Uterus (tissue), 2 donors: Measurements from ENCODE around the gene FRMD5.

Experiments
- POLR2A ChIP-seq, 2 donors: fragments of 450-650 bp; IDR thresholded peaks; one replicate each; pipeline ENCODE4 v1.6.1; 2016; ENCODE audit warnings: antibody characterized with exemption in 2 of 2, mild to moderate bottlenecking in 1 of 2, moderate library complexity in 1 of 2
- TF ChIP-seq, protein P1 (sequence below), 4 experiments: fragments of 200-600 bp in 2 of 4; fragments of 450-650 bp in 2 of 4; sonication (generic) in 2 of 4; IDR thresholded peaks; one replicate each; pipeline ENCODE4 v1.5.1; 2016 to 2019; ENCODE audit warnings: antibody characterized with exemption in 4 of 4, mild to moderate bottlenecking in 2 of 4, moderate library complexity in 1 of 4

DNA sequence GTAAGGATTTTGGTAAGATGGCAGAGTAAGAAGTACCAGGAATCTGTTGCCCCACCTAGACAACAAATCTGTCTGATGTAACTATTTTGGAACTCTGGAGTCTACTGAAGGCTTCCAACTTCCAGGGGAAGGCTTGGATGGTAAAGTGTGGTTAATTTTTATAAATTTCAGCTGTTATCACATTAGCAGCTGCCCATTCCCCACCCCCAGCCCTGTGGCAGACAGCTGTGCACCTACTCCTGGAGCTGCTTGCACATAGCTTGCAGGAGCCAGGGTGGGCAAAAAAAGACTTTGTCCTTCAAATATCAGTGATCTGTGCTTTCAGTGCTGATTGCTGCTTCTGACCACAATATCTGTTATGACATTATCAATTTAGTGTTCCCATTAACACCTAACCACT is 47.4 kb downstream of the FRMD5 start:
- TF ChIP-seq, protein P1, sequence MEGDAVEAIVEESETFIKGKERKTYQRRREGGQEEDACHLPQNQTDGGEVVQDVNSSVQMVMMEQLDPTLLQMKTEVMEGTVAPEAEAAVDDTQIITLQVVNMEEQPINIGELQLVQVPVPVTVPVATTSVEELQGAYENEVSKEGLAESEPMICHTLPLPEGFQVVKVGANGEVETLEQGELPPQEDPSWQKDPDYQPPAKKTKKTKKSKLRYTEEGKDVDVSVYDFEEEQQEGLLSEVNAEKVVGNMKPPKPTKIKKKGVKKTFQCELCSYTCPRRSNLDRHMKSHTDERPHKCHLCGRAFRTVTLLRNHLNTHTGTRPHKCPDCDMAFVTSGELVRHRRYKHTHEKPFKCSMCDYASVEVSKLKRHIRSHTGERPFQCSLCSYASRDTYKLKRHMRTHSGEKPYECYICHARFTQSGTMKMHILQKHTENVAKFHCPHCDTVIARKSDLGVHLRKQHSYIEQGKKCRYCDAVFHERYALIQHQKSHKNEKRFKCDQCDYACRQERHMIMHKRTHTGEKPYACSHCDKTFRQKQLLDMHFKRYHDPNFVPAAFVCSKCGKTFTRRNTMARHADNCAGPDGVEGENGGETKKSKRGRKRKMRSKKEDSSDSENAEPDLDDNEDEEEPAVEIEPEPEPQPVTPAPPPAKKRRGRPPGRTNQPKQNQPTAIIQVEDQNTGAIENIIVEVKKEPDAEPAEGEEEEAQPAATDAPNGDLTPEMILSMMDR (IDR thresholded peaks at IDR 0.05): no peak
- TF ChIP-seq POLR2A (IDR thresholded peaks at IDR 0.05): no peak
